Fibroblast of lung (primary cell): ENCODE measurements around the gene TNS1.

ENCODE experiments used
- CTCF ChIP-seq, 2 donors: IDR thresholded peaks in 1 of 2; conservative IDR thresholded peaks in 1 of 2; 1 replicate in 1 of 2; 2 replicates in 1 of 2; pipeline ENCODE4 v1.5.1; 2011 to 2012; ENCODE audit warnings: low read length in 2 of 2, control low read depth in 1 of 2, inconsistent platforms in 1 of 2, low read depth in 1 of 2, mild to moderate bottlenecking in 1 of 2
- EZH2 ChIP-seq: IDR thresholded peaks from 2 replicates; pipeline ENCODE4 v1.5.1; 2012; ENCODE audit warnings: low read length, control low read depth, mild to moderate bottlenecking; ENCODE audit errors: missing control alignments

- TF ChIP-seq CTCF (conservative IDR thresholded peaks at IDR 0.05 in 1 of 2, IDR thresholded peaks at IDR 0.05 in 1 of 2; ENCODE audit: low read depth in 1 of 2, low read length in 2 of 2) (no peak), EZH2 (no peak)
These were observed 88.7 kb downstream of the TNS1 start for GRCh38 chr2:217914078-217914477.
